HEK293 (cell line): ENCODE measurements around the gene SYNPR.

Source experiments
- ATF2 ChIP-seq: fragments of 450-650 bp; formaldehyde crosslinking; IDR thresholded peaks from 2 replicates; pipeline ENCODE4 v1.5.1; 2016; ENCODE audit warnings: missing biosample characterization, missing genetic modification characterization, low read depth
- CTCF ChIP-seq: fragments of 450-650 bp; formaldehyde crosslinking; IDR thresholded peaks from 2 replicates; pipeline ENCODE4 v1.5.1; 2016; ENCODE audit warnings: missing biosample characterization, missing genetic modification characterization
- SP2 ChIP-seq: fragments of 450-650 bp; formaldehyde crosslinking; IDR thresholded peaks from 2 replicates; pipeline ENCODE4 v1.5.1; 2016; ENCODE audit warnings: missing biosample characterization, missing genetic modification characterization
- TCF7L2 ChIP-seq: IDR thresholded peaks from 2 replicates; pipeline ENCODE4 v1.6.1; 2011; ENCODE audit warnings: low read depth, mild to moderate bottlenecking, inconsistent platforms, low read length, moderate library complexity, borderline replicate concordance
- ZNF16 ChIP-seq: fragments of 450-650 bp; formaldehyde crosslinking; IDR thresholded peaks from 2 replicates; pipeline ENCODE4 v1.5.1; 2016; ENCODE audit warnings: low read depth, missing biosample characterization, missing genetic modification characterization
- ZNF18 ChIP-seq: fragments of 450-650 bp; formaldehyde crosslinking; IDR thresholded peaks from 2 replicates; pipeline ENCODE4 v1.5.1; 2016; ENCODE audit warnings: missing biosample characterization, missing genetic modification characterization
- ZNF274 ChIP-seq, 2 experiments: fragments of 200-500 bp in 1 of 2; fragments of 450-650 bp in 1 of 2; sonication (Bioruptor generic) in 1 of 2; formaldehyde crosslinking in 1 of 2; IDR thresholded peaks; 2 replicates each; pipeline versions ENCODE4 v1.5.1 to v1.6.1; 2014 to 2016; ENCODE audit warnings: borderline replicate concordance in 1 of 2, inconsistent platforms in 1 of 2, low read length in 1 of 2, missing biosample characterization in 1 of 2, missing genetic modification characterization in 1 of 2
- ZNF433 ChIP-seq: fragments of 450-650 bp; formaldehyde crosslinking; IDR thresholded peaks from 2 replicates; pipeline ENCODE4 v1.5.1; 2016; ENCODE audit warnings: missing biosample characterization, missing genetic modification characterization, low read depth
- ZNF513 ChIP-seq: fragments of 450-650 bp; IDR thresholded peaks from 2 replicates; pipeline ENCODE4 v1.5.1; 2018; ENCODE audit warnings: missing biosample characterization, missing genetic modification characterization
- ZNF544 ChIP-seq: fragments of 450-650 bp; formaldehyde crosslinking; IDR thresholded peaks from 2 replicates; pipeline ENCODE4 v1.5.0; 2017; ENCODE audit warnings: missing biosample characterization, missing genetic modification characterization
- ZNF660 ChIP-seq: fragments of 450-650 bp; IDR thresholded peaks from 2 replicates; pipeline ENCODE4 v1.5.1; 2018; ENCODE audit warnings: missing biosample characterization, mild to moderate bottlenecking, missing genetic modification characterization

- TF ChIP-seq CTCF (no peak), ZNF18 (tag by site-specific recombination) (no peak), ZNF433 (tag by site-specific recombination) (no peak), ATF2 (tag by site-specific recombination) (no peak), ZNF16 (no peak), ZNF513 (tag by site-specific recombination) (no peak), ZNF544 (tag by site-specific recombination) (no peak), TCF7L2 (no peak), SP2 (no peak), ZNF660 (tag by site-specific recombination) (no peak), ZNF274 (IDR thresholded peaks at IDR 0.05; ENCODE audit: low read length) (no peak), ZNF274 (tag by site-specific recombination; IDR thresholded peaks at IDR 0.05; ENCODE audit: borderline replicate concordance) (no peak)
Observed at GRCh38 chr3:63441262-63441661, 163.2 kb downstream of the SYNPR start.
